H1 (cell line): ENCODE results near the gene GNB1L. TPM values are rescaled to one million over a fixed set of nuclear protein-coding genes. Genes with fewer than 3 reads are reported as not detected.

Source experiments
- CTCF ChIA-PET: fragments of 300-600 bp; sonication (Branson Sonifier 250); formaldehyde crosslinking; loops from one replicate; lab custom pipeline; 2021; ENCODE audit not compliant: partially characterized antibody; lab: Charles Lee
- POLR2A ChIA-PET: fragments of 300-600 bp; sonication (Branson Sonifier 250); formaldehyde crosslinking; loops from one replicate; lab custom pipeline; 2021; ENCODE audit warnings: inconsistent platforms; ENCODE audit not compliant: partially characterized antibody; lab: Charles Lee
- DNase-seq, 2 experiments: peaks; one replicate each; pipeline versions ENCODE4 v3.0.0 to v3.0.0-alpha.2; 2010 to 2022; ENCODE audit warnings: low spot score in 2 of 2, low read depth in 1 of 2, mixed read lengths in 1 of 2
- FAIRE-seq: peaks from 2 replicates; lab custom pipeline; 2011; peaks lifted over from hg19 to GRCh38; lab: Jason Lieb, UNC
- H2AFZ ChIP-seq: 2 replicates; pipeline ENCODE4 v1.8.1; 2012; ENCODE audit warnings: low read length, inconsistent platforms
- H2AK5ac ChIP-seq: 2 replicates; pipeline ENCODE4 v1.6.1; 2013; ENCODE audit warnings: low read depth, low read length
- H2BK120ac ChIP-seq: replicated peaks from 2 replicates; pipeline ENCODE3; 2013; ENCODE audit warnings: low read depth, low read length, inconsistent platforms
- H2BK12ac ChIP-seq: 2 replicates; pipeline ENCODE4 v1.6.1; 2013; ENCODE audit warnings: low read depth, low read length
- H2BK15ac ChIP-seq: 2 replicates; pipeline ENCODE4 v1.6.1; 2013; ENCODE audit warnings: low read length
- H2BK20ac ChIP-seq: 2 replicates; pipeline ENCODE4 v1.6.1; 2013; ENCODE audit warnings: low read length
- H2BK5ac ChIP-seq: 2 replicates; pipeline ENCODE4 v1.6.1; 2013; ENCODE audit warnings: low read depth, low read length
- H3K14ac ChIP-seq: 2 replicates; pipeline ENCODE4 v1.6.1; 2013; ENCODE audit warnings: inconsistent platforms; ENCODE audit not compliant: insufficient read length
- H3K18ac ChIP-seq: 2 replicates; pipeline ENCODE4 v1.6.1; 2013; ENCODE audit warnings: low read length; ENCODE audit errors: extremely low read depth
- H3K23ac ChIP-seq: 2 replicates; pipeline ENCODE4 v1.6.1; 2013; ENCODE audit warnings: inconsistent platforms; ENCODE audit not compliant: insufficient read length
- H3K23me2 ChIP-seq: 2 replicates; pipeline ENCODE4 v1.6.1; 2013; ENCODE audit warnings: low read depth, low read length
- H3K27ac ChIP-seq: 2 replicates; pipeline ENCODE4 v1.6.1; 2011; ENCODE audit warnings: low read depth, low read length, inconsistent platforms
- H3K27me3 ChIP-seq, 4 experiments: replicated peaks in 1 of 4; 1 replicate in 1 of 4; 2 replicates in 3 of 4; pipeline versions ENCODE4 v1.6.1 to v1.8.1; 2011 to 2013; ENCODE audit warnings: low read length in 3 of 4, mild to moderate bottlenecking in 3 of 4, inconsistent platforms in 2 of 4, mixed read lengths in 2 of 4, moderate library complexity in 1 of 4; ENCODE audit not compliant: control insufficient read depth in 3 of 4, insufficient read depth in 3 of 4; ENCODE audit errors: extremely low read depth in 1 of 4
- H3K36me3 ChIP-seq, 4 experiments: 2 replicates each; pipeline versions ENCODE4 v1.6.1 to v1.8.1; 2011 to 2013; ENCODE audit warnings: mild to moderate bottlenecking in 4 of 4, low read length in 3 of 4, moderate library complexity in 2 of 4, control low read depth in 1 of 4, inconsistent platforms in 1 of 4; ENCODE audit not compliant: insufficient read depth in 4 of 4, control insufficient read depth in 2 of 4
- H3K4ac ChIP-seq: replicated peaks from 2 replicates; pipeline ENCODE3; 2013; ENCODE audit warnings: low read length, low read depth, mixed read lengths, inconsistent platforms; ENCODE audit not compliant: insufficient read length
- H3K4me1 ChIP-seq, 4 experiments: replicated peaks in 1 of 4; 1 replicate in 1 of 4; 2 replicates in 3 of 4; pipeline versions ENCODE4 v1.6.1 to v1.8.1; 2011 to 2013; ENCODE audit warnings: low read length in 3 of 4, inconsistent platforms in 2 of 4, mixed read lengths in 1 of 4; ENCODE audit not compliant: insufficient read depth in 4 of 4, control insufficient read depth in 3 of 4
- H3K4me2 ChIP-seq, 2 experiments: 2 replicates each; pipeline versions ENCODE4 v1.6.1 to v1.8.1; 2011 to 2013; ENCODE audit warnings: low read depth in 2 of 2, low read length in 2 of 2, control low read depth in 1 of 2, inconsistent platforms in 1 of 2, mild to moderate bottlenecking in 1 of 2; ENCODE audit not compliant: insufficient read depth in 1 of 2
- H3K4me3 ChIP-seq, 4 experiments: fragments of 200-600, 300-600 bp in 1 of 4; sonication (generic), shearing (Covaris generic), sonication (Bioruptor Twin) in 1 of 4; 2 replicates each; pipeline versions ENCODE4 v1.5.1 to v1.8.1; 2011 to 2016; ENCODE audit warnings: low read length in 4 of 4, low read depth in 3 of 4, control low read depth in 2 of 4, inconsistent platforms in 2 of 4, mild to moderate bottlenecking in 2 of 4, mixed read lengths in 1 of 4, moderate library complexity in 1 of 4; ENCODE audit not compliant: insufficient read depth in 2 of 4; ENCODE audit errors: extremely low read depth in 1 of 4
- H3K56ac ChIP-seq: replicated peaks from 2 replicates; pipeline ENCODE3; 2013; ENCODE audit warnings: low read depth, mild to moderate bottlenecking, mixed read lengths, low read length, inconsistent platforms; ENCODE audit not compliant: insufficient read length
- H3K79me1 ChIP-seq: 2 replicates; pipeline ENCODE4 v1.6.1; 2013; ENCODE audit warnings: low read depth, low read length, control low read depth
- H3K79me2 ChIP-seq, 2 experiments: 2 replicates each; pipeline versions ENCODE4 v1.6.1 to v1.8.1; 2012 to 2013; ENCODE audit warnings: low read length in 2 of 2, mild to moderate bottlenecking in 2 of 2, inconsistent platforms in 1 of 2; ENCODE audit not compliant: insufficient read depth in 2 of 2, control insufficient read depth in 1 of 2
- H3K9ac ChIP-seq, 4 experiments: replicated peaks in 1 of 4; 1 replicate in 1 of 4; 2 replicates in 3 of 4; pipeline versions ENCODE4 v1.6.1 to v1.8.1; 2011 to 2013; ENCODE audit warnings: low read depth in 3 of 4, low read length in 3 of 4, control low read depth in 2 of 4, mild to moderate bottlenecking in 2 of 4, moderate library complexity in 2 of 4, inconsistent platforms in 1 of 4; ENCODE audit errors: extremely low read depth in 1 of 4
- H3K9me3 ChIP-seq, 2 experiments: 2 replicates each; pipeline versions ENCODE4 v1.6.1 to v1.8.1; 2012 to 2013; ENCODE audit warnings: mild to moderate bottlenecking in 2 of 2, moderate library complexity in 2 of 2, control low read depth in 1 of 2, inconsistent platforms in 1 of 2, low read depth in 1 of 2, low read length in 1 of 2, mixed read lengths in 1 of 2; ENCODE audit not compliant: insufficient read depth in 2 of 2
- H4K20me1 ChIP-seq, 2 experiments: replicated peaks in 1 of 2; 2 replicates each; pipeline versions ENCODE3 to v1.8.1; 2011 to 2013; ENCODE audit warnings: inconsistent platforms in 2 of 2, low read length in 2 of 2, mild to moderate bottlenecking in 1 of 2; ENCODE audit not compliant: insufficient read depth in 2 of 2, control insufficient read depth in 1 of 2
- H4K5ac ChIP-seq: 2 replicates; pipeline ENCODE4 v1.6.1; 2013; ENCODE audit warnings: low read length, low read depth, mixed read lengths, inconsistent platforms; ENCODE audit not compliant: insufficient read length
- H4K8ac ChIP-seq: 2 replicates; pipeline ENCODE4 v1.8.0; 2013; ENCODE audit warnings: mild to moderate bottlenecking, moderate library complexity, low read length, inconsistent platforms; ENCODE audit not compliant: insufficient read depth; ENCODE audit errors: extremely low read depth
- H4K91ac ChIP-seq: replicated peaks from 2 replicates; pipeline ENCODE3; 2013; ENCODE audit warnings: low read length, mixed read lengths, inconsistent platforms; ENCODE audit not compliant: insufficient read length
- CTCF ChIP-seq, 3 experiments: IDR thresholded peaks; 1 replicate in 2 of 3; 2 replicates in 1 of 3; pipeline versions ENCODE4 v1.5.1 to v1.6.1; 2011; ENCODE audit warnings: low read length in 3 of 3, mild to moderate bottlenecking in 3 of 3, inconsistent platforms in 2 of 3, low read depth in 1 of 3, moderate library complexity in 1 of 3; ENCODE audit not compliant: insufficient read depth in 1 of 3; ENCODE audit errors: control extremely low read depth in 1 of 3
- MAFK ChIP-seq: IDR thresholded peaks from 2 replicates; pipeline ENCODE4 v1.6.1; 2012; ENCODE audit warnings: low read depth, mild to moderate bottlenecking, improper control_type of control experiment, low read length
- RAD21 ChIP-seq, 2 experiments: IDR thresholded peaks in 1 of 2; conservative IDR thresholded peaks in 1 of 2; 2 replicates each; pipeline ENCODE4 v1.6.1; 2011; ENCODE audit warnings: low read depth in 2 of 2, low read length in 2 of 2, improper control_type of control experiment in 1 of 2, inconsistent platforms in 1 of 2, mild to moderate bottlenecking in 1 of 2, moderate library complexity in 1 of 2
- SRF ChIP-seq: IDR thresholded peaks from 2 replicates; pipeline ENCODE4 v1.6.1; 2011; ENCODE audit warnings: mild to moderate bottlenecking, low read depth, low read length, moderate library complexity
- SUZ12 ChIP-seq: fragments of 200-600 bp; sonication (generic); IDR thresholded peaks from 2 replicates; pipeline ENCODE4 v1.6.1; 2012; ENCODE audit warnings: mild to moderate bottlenecking, inconsistent platforms, low read length, moderate library complexity, mixed read lengths
- TAF1 ChIP-seq: IDR thresholded peaks from 2 replicates; pipeline ENCODE4 v1.6.1; 2011; ENCODE audit warnings: mild to moderate bottlenecking, low read depth, low read length
- WGBS, 2 experiments: shearing (Covaris generic) in 1 of 2; methylation state at CpG; one replicate each; pipeline versions ENCODE4 v1.1.6 to v1.1.7; 2013 to 2015; ENCODE audit warnings: low lambda C conversion rate in 2 of 2, mixed read lengths in 2 of 2, inconsistent platforms in 1 of 2, low coverage in 1 of 2, missing lambda C conversion rate in 1 of 2; ENCODE audit not compliant: insufficient replicate concordance in 2 of 2, insufficient coverage in 1 of 2, insufficient read length in 1 of 2; ENCODE audit errors: extremely low coverage in 1 of 2, missing lambda C conversion rate in 1 of 2; 5-methylcytosine and 5-hydroxymethylcytosine counted together
- polyA plus RNA-seq, 7 experiments: library from polyadenylated mRNA; depleted of rRNA in 3 of 7; stranded (reverse) in 5 of 7; unstranded in 2 of 7; fragments of >200 nt in 5 of 7; fragments of 200-250 nt in 2 of 7; gene quantifications; 1 replicate in 5 of 7; 2 replicates in 1 of 7; 4 replicates in 1 of 7; pipeline versions ENCODE4 v1.2.1 to v1.2.3, GENCODE V29; 2011 to 2013; ENCODE audit warnings: missing spikeins in 2 of 7, mixed read lengths in 2 of 7
- total RNA-seq: library from RNA; stranded (reverse); fragmentation: NEBNext Ultra II Directional; extraction: Animal tissue kit (Norgen Biotek cat#: 25700); gene quantifications from 2 replicates; pipeline ENCODE4 v1.2.1, GENCODE V29; 2021

Gene GNB1L
- total and polyA plus RNA-seq, 2 of the 8 experiments (the other 6 are each of a cell fraction or from before 2014, with no cell fraction given) = 14.0 to 15.6 TPM

GRCh38 chr22:19855504-19856409, 1.1 kb upstream of the GNB1L start:
- no peak overlapping the region for H3K23ac ChIP-seq
- H4K20me1 ChIP-seq = peaks cover 7 to 26% of the 10 kb centered on the region in 2 experiments
- peak overlapping the region; percentile 14 for H3K4ac ChIP-seq
- H3K79me2 ChIP-seq = peaks cover 0 to 26% of the 10 kb centered on the region in 2 experiments; a peak in 3 of 4 replicates
- peak overlapping the region; percentile 30; the same call in 1 of the 2 replicates for H3K27ac ChIP-seq
- H3K9ac ChIP-seq = peak overlapping the region; percentile 29 to 73 (median 70)
- peak overlapping the region; percentile 88 to 96 for H3K4me2 ChIP-seq
- H2BK12ac ChIP-seq = no peak overlapping the region
- H2AFZ ChIP-seq = no peak overlapping the region; the same call in 1 of the 2 replicates
- DNase-seq = no peak
- peak overlapping the region; percentile 60 to 92 (median 87) for H3K4me3 ChIP-seq
- peak overlapping the region; percentile 68 for H3K18ac ChIP-seq
- H3K4me1 ChIP-seq = peaks cover 0 to 23% (median 12%) of the 10 kb centered on the region in 4 experiments; a peak in 6 of 7 replicates
- 65% methylated on average over 24 of the region's 24 CpGs; no CpG with 5 or more reads in 1 of the 2 experiments for WGBS, 2 experiments
- peaks cover 18% of the 10 kb centered on the region for H3K79me1 ChIP-seq
- peak overlapping the region; percentile 82 for H3K56ac ChIP-seq
- no peak overlapping the region; the same call in 1 of the 2 replicates for H2BK15ac ChIP-seq
- peak overlapping the region; percentile 95 for H4K91ac ChIP-seq
- ChIA-PET CTCF (interaction anchor here (0.7 to 1.7 kb wide), 14 partner anchors 9 to 125 kb away, joined by 3 to 5 read pairs (median 4); no protein-coding TSS in a partner anchor), POLR2A (interaction anchor here (0.6 to 1.5 kb wide), 8 partner anchors 9 to 46 kb away, joined by 3 to 4 read pairs (median 3); no protein-coding TSS in a partner anchor)
- no peak overlapping the region for H4K5ac ChIP-seq
- no peak overlapping the region for H2BK20ac ChIP-seq
- H2BK5ac ChIP-seq = peak overlapping the region; percentile 95; the same call in 1 of the 2 replicates
- H3K9me3 ChIP-seq = no peaks in the 10 kb centered on the region
- no peak overlapping the region for H3K14ac ChIP-seq
- no peak overlapping the region for H2BK120ac ChIP-seq
- no peak for FAIRE-seq
- peaks cover 2 to 12% (median 10%) of the 10 kb centered on the region in 4 experiments; a peak in 5 of 8 replicates for H3K36me3 ChIP-seq
- H3K23me2 ChIP-seq = peaks cover 16% of the 10 kb centered on the region; the same call in 1 of the 2 replicates
- peak overlapping the region; percentile 95 for H4K8ac ChIP-seq
- H3K27me3 ChIP-seq = no peaks in the 10 kb centered on the region
- H2AK5ac ChIP-seq = peak overlapping the region; percentile 7; the same call in 1 of the 2 replicates
- TF ChIP-seq MAFK (peak; percentile 65; the same call in 1 of the 2 replicates), SUZ12 (no peak), CTCF (IDR thresholded peaks at IDR 0.05; ENCODE audit: control extremely low read depth in 1 of 3, insufficient read depth in 1 of 3, low read depth in 1 of 3, low read length in 3 of 3) (peak in 1 of 3 experiments; percentile 14; a peak in 1 of 4 replicates), TAF1 (no peak), RAD21 (IDR thresholded peaks at IDR 0.05 in 1 of 2, conservative IDR thresholded peaks at IDR 0.05 in 1 of 2; ENCODE audit: low read depth in 2 of 2, low read length in 2 of 2) (peak in 1 of 2 experiments; percentile 27; a peak in 2 of 4 replicates), SRF (no peak)
